HG03060 (cell line): ENCODE measurements around the gene PLAC1.

ENCODE experiments used
- ATAC-seq: cut with Tn5 transposase; IDR thresholded peaks from one replicate; pipeline ENCODE4 v1.9.1; 2021; ENCODE audit warnings: low read depth, moderate number of reproducible peaks; ENCODE audit not compliant: unreplicated experiment

Gene PLAC1

DNA sequence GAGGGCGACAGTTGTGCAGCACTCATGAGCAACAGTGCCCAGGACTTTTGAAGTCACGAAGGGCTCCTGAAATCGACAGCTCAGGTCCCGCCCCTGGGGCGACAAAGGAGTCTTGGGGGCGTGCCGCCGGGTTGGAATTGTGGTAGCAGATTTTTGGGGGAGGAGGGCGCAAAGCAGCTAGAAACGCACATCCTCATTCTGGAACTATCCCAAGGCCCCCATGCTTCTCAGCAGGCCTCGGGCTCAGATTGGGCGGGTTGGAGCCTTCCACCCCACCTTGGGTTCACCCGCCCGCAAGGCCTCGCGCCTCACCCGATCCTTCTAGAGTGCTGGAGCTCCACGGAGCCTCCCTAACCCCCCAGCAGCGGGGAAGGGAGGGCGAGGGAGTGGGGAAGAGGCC, 112.8 kb downstream of the PLAC1 start:
- ATAC-seq = no peak

- ATAC-seq = no peak
Observed at GRCh38 chrX:134544513-134545151, 113.6 kb downstream of the PLAC1 start.

- ATAC-seq = no peak
Observed at GRCh38 chrX:134544135-134544512, 114.1 kb downstream of the PLAC1 start.

DNA sequence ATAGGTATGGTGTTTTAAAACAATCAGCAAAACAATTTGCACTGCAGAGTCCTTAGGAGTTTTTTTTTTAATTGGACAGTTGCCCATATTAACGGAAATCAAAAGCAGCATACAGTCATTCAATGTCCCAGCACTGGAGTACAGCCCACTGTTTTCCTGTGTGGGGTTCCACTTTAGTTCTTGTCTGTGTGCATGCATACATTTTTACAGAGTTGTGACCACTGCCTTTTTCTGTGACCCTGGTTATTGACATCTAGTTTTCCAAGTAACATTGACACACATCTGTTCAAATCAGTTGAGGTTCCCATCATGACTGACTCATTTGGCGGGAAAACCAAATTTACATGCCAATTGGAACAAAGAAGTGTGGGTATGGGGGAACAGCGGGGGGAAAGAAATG, 115.0 kb downstream of the PLAC1 start:
- ATAC-seq = no peak

GRCh38 chrX:134542485-134542884, 115.8 kb downstream of the PLAC1 start:
- no peak for ATAC-seq

GRCh38 chrX:134541906-134542305, 116.4 kb downstream of the PLAC1 start:
- ATAC-seq = no peak

DNA sequence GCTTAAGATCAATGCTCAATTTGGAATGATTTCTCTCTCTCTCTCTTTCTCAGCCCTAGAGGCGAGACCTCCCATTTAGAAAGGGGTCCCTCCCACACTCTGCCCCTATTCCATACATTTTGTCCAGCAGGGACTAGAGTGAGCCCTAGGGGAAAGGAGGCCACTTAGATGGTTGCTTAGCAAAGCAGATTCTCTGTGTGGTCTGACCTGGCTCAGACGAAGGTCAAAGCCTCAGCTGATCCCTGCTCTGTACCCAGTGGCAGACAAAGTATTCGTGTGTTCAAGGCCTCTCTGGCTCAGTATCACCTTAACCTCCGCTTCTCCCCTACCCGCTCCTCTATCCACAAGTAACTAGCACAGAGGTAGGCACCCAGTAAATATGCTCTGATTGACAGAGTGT, 120.0 kb downstream of the PLAC1 start:
- no peak for ATAC-seq

DNA sequence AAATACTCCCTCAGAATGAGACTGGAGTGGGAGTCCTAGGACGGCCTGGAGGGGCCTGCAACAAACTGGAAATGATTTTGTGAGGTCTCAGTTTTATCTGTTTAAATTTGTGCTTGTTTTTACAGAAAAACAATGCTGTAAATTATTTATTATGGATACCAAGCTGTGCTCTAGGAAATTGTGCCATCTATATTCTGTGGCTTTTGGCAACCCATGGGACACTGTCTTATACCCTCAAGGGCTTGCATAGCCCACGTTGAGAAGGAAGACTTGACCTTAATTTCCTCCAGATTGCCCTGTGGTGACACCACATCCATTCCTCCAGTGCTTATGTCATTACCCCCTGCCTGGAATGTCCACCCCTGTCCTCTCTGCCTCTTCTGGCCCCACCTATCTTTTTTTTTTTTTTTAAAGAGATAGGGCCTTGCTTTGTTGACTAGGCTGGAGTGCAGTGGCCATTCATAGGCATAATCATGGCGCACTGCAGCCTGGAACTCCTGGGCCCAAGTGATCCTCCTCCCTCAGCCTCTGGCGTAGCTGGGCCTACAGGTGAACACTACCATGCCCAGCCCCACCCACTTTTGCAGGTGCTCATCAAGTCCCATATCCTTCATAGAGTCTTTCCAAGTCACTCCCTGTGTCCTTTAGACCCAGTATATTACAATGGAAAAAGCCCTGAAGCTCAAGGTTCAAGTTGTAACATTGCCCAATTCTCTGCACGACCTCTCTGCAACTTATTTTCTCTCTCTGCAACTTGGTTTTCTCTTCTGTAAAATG, 120.9 kb downstream of the PLAC1 start:
- ATAC-seq = no peak

GRCh38 chrX:134533952-134534351, 124.3 kb downstream of the PLAC1 start:
- ATAC-seq = no peak

- no peak for ATAC-seq
Observed at GRCh38 chrX:134533352-134533751, 124.9 kb downstream of the PLAC1 start.

GRCh38 chrX:134530845-134531244, 127.4 kb downstream of the PLAC1 start:
- no peak for ATAC-seq

- no peak for ATAC-seq
Observed at GRCh38 chrX:134529481-134529880, 128.8 kb downstream of the PLAC1 start.

GRCh38 chrX:134528960-134529359, 129.3 kb downstream of the PLAC1 start:
- no peak for ATAC-seq

GRCh38 chrX:134526399-134526798, 131.9 kb downstream of the PLAC1 start:
- no peak for ATAC-seq

- no peak for ATAC-seq
Observed at GRCh38 chrX:134525086-134525792, 133.0 kb downstream of the PLAC1 start.

GRCh38 chrX:134524181-134524580, 134.1 kb downstream of the PLAC1 start:
- no peak for ATAC-seq

- no peak for ATAC-seq
Observed at GRCh38 chrX:134520860-134521390, 137.3 kb downstream of the PLAC1 start.
